ENCODE data around the gene EIF5.

Gene EIF5

GRCh38 chr14:103372552-103373304 is 38.7 kb downstream of the EIF5 start:
- DNase-seq: no peak

- no peak for DNase-seq
Observed at GRCh38 chr14:103374121-103374520, 40.1 kb downstream of the EIF5 start.

- DNase-seq: no peak
Observed at GRCh38 chr14:103377522-103378037, 43.5 kb downstream of the EIF5 start.

DNA sequence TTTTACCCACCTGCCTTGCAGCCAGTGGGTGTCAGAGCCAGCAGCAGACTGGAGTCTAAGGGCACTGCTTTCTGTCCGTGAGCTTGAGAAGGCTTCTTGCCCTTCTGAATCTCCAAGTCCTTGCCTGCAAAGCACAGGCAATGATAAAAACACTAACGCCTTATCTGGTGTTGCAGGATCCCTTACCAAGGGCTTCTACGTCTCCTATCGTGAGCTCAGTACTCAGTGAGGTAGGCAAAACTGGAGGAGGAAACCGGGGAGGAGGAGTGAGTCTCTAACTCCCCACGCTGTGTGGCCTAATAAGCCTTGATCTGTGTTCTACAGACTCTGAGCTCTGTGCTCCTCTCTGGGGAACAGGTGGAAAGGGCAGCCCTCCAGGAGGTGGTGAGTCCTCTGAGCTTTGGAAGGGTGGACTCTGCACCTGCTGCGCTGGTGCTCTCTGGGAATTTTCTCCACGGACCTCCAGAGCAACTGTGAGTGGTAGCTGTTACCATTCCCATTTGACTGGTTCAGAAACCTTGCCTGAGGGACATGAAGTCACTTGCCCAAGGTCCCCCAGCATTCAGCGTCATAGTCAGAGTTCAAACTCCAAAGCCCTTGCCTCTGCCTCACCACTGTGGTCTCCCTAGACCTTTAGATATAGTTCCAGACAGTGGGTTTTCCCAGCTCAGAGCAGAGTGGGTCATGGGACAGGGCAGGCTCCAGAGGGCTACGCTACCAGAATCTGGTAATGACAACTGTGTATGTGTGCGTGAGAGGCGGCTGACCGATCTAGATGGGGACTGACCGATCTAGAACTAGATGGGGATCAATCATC is 44.2 kb downstream of the EIF5 start:
- DNase-seq: no peak

GRCh38 chr14:103380719-103381377 is 46.8 kb downstream of the EIF5 start:
- no peak for DNase-seq

- no peak for DNase-seq
Observed at GRCh38 chr14:103382376-103382775, 48.3 kb downstream of the EIF5 start.

DNA sequence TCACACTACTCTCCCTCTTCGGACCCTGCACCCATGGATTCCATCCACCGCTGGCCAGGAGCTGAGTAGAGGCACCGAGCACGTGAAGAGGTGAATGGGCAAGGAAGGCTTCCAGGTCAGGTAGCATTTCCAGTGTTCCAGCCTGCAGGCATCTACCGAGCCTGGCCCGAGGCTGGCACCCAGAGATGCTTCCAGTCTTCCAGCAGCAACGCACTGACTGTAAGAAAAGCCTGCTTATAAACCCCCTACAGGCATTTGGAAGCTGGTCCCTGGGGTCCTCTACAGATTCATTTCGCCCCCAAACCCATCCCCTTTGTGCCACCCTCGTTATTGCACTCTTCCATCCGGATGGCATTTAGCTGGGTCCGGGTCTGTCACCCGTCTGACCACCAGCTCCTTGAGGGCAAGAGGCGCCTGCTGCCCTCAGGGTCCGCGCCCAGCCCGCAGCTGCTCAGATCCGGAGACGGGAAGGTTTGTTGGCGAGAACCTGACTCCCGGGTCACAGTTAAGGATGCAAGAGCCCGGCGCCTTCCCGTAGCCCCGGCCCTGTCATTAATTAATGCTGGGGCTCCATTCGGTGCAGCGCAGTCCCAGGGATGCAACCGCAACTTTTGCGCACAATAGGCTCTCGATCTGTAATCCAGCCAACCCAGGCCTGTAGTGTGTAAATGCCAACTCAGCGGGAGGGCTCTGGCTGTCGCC is 50.6 kb downstream of the EIF5 start:
- DNase-seq: peak in 1 of 3 experiments; percentile 42

DNA sequence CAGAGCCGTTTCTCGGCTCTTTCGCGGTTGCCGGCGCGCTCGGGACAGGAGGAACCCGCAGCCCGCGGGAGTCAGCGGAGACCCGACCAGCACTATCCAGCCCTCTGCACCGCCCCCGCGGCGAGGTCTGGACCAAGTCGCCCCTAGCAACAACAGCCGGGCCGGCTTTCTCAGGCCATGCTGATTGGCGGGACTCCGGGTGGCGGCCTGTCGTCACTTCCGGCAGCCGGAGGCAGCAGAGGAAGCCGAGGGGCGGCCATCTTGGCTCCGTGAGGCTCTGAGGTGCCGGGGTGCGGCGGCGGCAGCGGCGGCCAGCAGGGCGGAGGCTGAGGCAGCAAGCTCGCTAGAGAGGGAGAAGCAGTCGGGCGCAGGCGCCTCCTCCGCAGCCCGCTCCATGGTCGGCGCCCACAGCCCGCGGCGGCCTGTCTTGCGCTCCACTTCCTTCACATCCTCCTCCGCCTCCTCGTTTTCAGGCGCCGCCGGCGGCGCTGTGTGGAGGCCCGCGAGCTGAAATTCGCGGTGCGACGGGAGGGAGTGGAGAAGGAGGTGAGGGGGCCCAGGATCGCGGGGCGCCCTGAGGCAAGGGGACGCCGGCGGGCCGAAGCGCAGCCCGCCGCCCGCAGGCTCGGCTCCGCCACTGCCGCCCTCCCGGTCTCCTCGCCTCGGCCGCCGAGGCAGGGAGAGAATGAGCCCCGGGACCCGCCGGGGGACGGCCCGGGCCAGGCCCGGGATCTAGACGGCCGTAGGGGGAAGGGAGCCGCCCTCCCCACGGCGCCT is 51.3 kb downstream of the EIF5 start, which contains the start of gene MARK3:
MARK3 (plus strand) TSS at position 264 of the 777 bp plus-strand sequence. CDS start 615 bp downstream, outside the sequence.
- DNase-seq: peak; percentile 98

GRCh38 chr14:103385929-103386712 is 52.1 kb downstream of the EIF5 start:
- DNase-seq: peak; percentile 31 to 69 (median 56)

DNA sequence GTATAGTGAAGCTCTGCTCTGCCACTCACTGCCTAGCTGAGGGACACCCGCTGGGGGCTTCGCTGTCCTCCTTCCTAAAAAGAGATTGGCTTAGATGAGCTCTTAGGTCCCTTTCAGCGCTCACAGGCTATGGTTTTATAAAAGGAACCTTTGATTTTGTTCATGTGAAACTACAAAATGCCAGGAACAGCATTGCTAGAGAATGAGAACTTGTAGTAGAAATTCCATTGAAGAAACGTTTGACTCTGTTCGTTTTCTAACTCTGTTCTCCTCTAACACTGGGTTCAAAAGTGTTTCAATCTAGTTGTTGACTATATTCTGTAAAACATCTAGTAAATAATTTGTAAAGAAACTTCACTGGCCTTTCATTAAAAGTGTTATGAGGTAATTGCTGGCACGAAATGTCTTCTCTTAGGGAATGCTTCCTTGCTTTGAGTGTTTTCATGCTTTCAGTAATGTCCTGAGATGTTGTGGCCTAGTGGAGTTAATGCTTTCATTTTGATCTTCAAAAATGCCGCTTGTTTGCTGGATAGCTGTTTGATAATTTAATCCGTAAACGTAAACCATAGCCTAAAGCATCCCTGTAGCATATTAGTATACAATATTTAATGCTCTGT is 52.8 kb downstream of the EIF5 start:
- DNase-seq: peak in 1 of 3 experiments; percentile 39

DNA sequence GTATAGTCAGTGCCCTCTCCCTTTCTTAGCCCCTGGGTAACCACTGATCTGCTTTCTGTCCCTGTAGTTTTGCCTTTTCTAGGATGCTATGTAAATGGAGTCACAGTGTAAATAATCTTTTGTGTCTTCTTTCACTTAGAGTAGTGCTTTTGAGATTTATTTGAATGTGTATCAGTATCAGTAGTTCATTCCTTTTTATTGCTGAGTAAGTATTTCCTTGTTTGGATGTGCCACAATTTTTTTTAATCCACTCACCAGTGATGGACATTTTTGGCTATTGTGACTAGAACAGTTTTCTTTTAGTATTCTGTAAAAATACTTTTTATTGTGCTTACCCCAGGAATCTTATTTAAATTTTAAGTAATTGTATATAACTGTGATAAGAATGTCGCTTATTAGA is 54.6 kb downstream of the EIF5 start:
- no peak for DNase-seq

GRCh38 chr14:103390605-103391004 is 56.6 kb downstream of the EIF5 start:
- no peak for DNase-seq

GRCh38 chr14:103391048-103391447 is 57.0 kb downstream of the EIF5 start:
- DNase-seq: peak; percentile 13 to 51 (median 23)

GRCh38 chr14:103392106-103392505 is 58.1 kb downstream of the EIF5 start:
- DNase-seq: no peak

GRCh38 chr14:103392572-103392971 is 58.5 kb downstream of the EIF5 start:
- DNase-seq: no peak

DNA sequence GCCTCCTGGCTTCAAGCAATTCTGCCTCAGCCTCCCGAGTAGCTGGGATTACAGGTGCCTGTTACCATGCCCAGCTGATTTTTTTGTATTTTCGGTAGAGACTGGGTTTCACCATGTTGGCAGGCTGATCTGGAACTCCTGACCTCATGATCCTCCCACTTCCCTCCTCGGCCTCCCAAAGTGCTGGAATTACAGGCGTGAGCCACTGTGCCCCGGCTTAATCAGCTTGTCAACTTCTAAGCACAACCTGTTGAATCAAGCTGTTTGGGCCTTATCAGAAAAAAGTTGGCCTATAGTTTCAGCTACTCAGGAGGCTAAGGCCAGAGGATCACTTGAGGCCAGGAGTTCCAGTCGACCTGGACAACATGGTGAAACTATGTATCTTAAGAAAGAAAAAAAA is 59.0 kb downstream of the EIF5 start:
- no peak for DNase-seq

DNA sequence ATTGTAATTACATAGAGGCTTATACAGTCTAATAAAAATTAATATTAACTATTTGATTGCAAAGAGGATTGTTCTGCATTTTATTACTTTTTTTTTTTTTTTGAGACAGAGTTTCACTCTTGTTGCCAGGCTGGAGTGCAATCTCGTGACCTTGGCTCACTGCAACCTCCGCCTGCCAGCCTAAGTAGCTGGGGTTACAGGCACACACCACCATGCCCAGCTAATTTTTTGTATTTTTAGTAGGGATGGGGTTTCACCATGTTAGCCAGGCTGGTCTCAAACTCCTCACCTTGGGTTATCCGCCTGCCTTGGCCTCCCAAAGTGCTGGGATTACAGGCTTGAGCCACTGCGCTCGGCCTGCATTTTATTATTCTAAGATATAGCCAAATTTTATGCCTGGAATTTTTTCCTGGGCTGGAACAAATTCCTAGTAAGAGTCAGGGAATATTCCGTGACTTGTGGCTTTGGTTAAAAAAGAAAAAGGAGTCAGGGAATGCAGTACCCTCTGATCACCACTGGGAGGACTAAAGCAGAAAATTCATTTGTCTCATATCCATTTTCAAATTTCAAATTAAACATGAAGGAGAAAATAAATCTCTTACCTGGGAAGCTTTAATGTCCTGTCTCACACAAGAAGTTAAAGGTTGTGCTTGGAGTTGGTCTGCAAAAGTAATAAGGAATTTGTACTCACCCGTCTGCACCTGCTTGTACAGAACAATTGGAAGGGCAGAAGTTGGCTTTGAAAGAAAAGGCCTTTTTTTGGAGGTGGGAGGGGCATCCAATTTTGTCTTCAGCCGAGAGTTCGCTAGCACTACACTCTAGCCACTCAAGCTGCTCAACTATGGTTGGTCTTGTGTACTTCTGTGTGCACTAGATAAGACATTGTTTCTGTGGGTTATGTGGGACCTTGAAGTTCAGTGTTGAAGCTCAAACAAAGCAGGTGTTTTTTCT is 59.9 kb downstream of the EIF5 start:
- DNase-seq: peak in 2 of 3 experiments; percentile 12 to 40
